T follicular helper cell (primary cell): Measurements from ENCODE around the gene ECHS1.

ENCODE experiments used
- DNase-seq: peaks from one replicate; pipeline ENCODE4 v3.0.0-alpha.2; 2020; ENCODE audit warnings: low read depth

ECHS1 gene

GRCh38 chr10:133341983-133342382, 31.2 kb downstream of the ECHS1 start:
- no peak for DNase-seq

- no peak for DNase-seq
Measured at GRCh38 chr10:133339708-133340380, 33.3 kb downstream of the ECHS1 start.

- DNase-seq = no peak
Measured at GRCh38 chr10:133338080-133339071, 34.8 kb downstream of the ECHS1 start.

- DNase-seq = no peak
Measured at GRCh38 chr10:133337370-133337725, 35.8 kb downstream of the ECHS1 start.

- peak; percentile 91 for DNase-seq
Measured at GRCh38 chr10:133336577-133337369, 36.4 kb downstream of the ECHS1 start, which contains the start of gene CALY. Gene CALY (minus strand): TSS chr10:133336896. CDS start chr10:133328989, 7,907 bp downstream.

- DNase-seq = no peak
Measured at GRCh38 chr10:133336118-133336576, 37.0 kb downstream of the ECHS1 start.

GRCh38 chr10:133335246-133336117, 37.7 kb downstream of the ECHS1 start:
- peak; percentile 88 for DNase-seq

- no peak for DNase-seq
Measured at GRCh38 chr10:133334503-133335245, 38.5 kb downstream of the ECHS1 start.

GRCh38 chr10:133332936-133333699, 40.0 kb downstream of the ECHS1 start:
- DNase-seq = no peak

- DNase-seq = peak; percentile 79
Measured at GRCh38 chr10:133329491-133330202, 43.5 kb downstream of the ECHS1 start.

- DNase-seq = no peak
Measured at GRCh38 chr10:133328358-133329343, 44.5 kb downstream of the ECHS1 start.

GRCh38 chr10:133327651-133328357, 45.4 kb downstream of the ECHS1 start:
- DNase-seq = no peak

- no peak for DNase-seq
Measured at GRCh38 chr10:133326745-133327650, 46.2 kb downstream of the ECHS1 start.

GRCh38 chr10:133326223-133326551, 47.0 kb downstream of the ECHS1 start:
- DNase-seq = no peak

GRCh38 chr10:133325440-133326222, 47.5 kb downstream of the ECHS1 start:
- DNase-seq = no peak
